Lower leg skin (tissue), 4 donors: ENCODE results near the gene ANKS1A. TPM values are rescaled to one million over a fixed set of nuclear protein-coding genes. Genes with fewer than 3 reads are reported as not detected.

Experiments used
- DNase-seq, 2 donors: peaks; one replicate each; pipeline ENCODE4 v3.0.0-alpha.2; 2019; ENCODE audit warnings: low spot score in 2 of 2
- H3K4me3 ChIP-seq: fragments of 200-600 bp; sonication (generic); 2 replicates; pipeline ENCODE4 v1.5.1; 2017; ENCODE audit warnings: mild to moderate bottlenecking, low read depth; ENCODE audit not compliant: poor library complexity, severe bottlenecking
- POLR2A ChIP-seq, 2 donors: fragments of 450-650 bp; IDR thresholded peaks; one replicate each; pipeline ENCODE4 v1.6.1; 2016 to 2017; ENCODE audit warnings: antibody characterized with exemption in 2 of 2, mild to moderate bottlenecking in 1 of 2, moderate library complexity in 1 of 2
- WGBS, 2 donors: methylation state at CpG; one replicate each; pipeline ENCODE4 v1.1.5; 2018; 5-methylcytosine and 5-hydroxymethylcytosine counted together
- intact Hi-C: fragments of 100-400 bp; cut with DNase I; formaldehyde crosslinking; loops from one replicate; pipeline ENCODE4 v1.15.0; 2023; ENCODE audit warnings: low total_unique reads
- total RNA-seq, 4 donors: library from RNA; depleted of rRNA; stranded (reverse); fragments of >200 nt; gene quantifications; one replicate each; pipeline ENCODE4 v1.1.0, GENCODE V29; 2016
- TF ChIP-seq, protein P1 (sequence below), 3 donors: fragments of 450-650 bp; IDR thresholded peaks; one replicate each; pipeline ENCODE4 v1.5.1; 2016; ENCODE audit warnings: antibody characterized with exemption in 3 of 3, mild to moderate bottlenecking in 3 of 3, moderate library complexity in 2 of 3

ANKS1A gene
- total RNA-seq, 4 donors from 2014 or later = 22.9 to 27.8 (median 25.3) TPM

DNA sequence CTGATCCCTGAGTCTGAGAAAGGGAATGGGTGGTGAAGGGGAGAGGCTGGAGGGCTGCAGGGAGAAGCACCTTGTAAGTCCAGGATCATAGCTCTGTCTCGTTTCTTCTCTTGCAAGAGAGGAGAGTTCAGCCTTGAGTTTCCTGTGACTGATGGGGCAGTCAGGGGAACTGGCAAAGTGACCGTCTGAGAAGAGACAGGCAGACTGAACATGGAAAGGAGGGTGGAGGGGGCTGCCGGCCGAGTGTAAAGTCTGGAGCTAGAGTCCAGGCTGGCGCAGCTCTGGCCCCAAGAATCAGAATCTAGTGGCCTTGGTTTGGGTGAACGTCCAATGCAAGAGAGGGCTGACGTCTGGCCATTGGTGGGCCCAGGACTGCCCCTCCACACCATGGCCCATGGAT lies 179.6 kb downstream of the ANKS1A start:
- H3K4me3 ChIP-seq = no peak overlapping the region
- no peak for DNase-seq
- intact Hi-C loops = no loop called here
- WGBS, 2 donors = 85 to 86% methylated on average over 7 of the region's 7 CpGs
- no peak for TF ChIP-seq POLR2A (IDR thresholded peaks at IDR 0.05)
- TF ChIP-seq, protein P1, sequence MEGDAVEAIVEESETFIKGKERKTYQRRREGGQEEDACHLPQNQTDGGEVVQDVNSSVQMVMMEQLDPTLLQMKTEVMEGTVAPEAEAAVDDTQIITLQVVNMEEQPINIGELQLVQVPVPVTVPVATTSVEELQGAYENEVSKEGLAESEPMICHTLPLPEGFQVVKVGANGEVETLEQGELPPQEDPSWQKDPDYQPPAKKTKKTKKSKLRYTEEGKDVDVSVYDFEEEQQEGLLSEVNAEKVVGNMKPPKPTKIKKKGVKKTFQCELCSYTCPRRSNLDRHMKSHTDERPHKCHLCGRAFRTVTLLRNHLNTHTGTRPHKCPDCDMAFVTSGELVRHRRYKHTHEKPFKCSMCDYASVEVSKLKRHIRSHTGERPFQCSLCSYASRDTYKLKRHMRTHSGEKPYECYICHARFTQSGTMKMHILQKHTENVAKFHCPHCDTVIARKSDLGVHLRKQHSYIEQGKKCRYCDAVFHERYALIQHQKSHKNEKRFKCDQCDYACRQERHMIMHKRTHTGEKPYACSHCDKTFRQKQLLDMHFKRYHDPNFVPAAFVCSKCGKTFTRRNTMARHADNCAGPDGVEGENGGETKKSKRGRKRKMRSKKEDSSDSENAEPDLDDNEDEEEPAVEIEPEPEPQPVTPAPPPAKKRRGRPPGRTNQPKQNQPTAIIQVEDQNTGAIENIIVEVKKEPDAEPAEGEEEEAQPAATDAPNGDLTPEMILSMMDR (IDR thresholded peaks at IDR 0.05) = no peak

DNA sequence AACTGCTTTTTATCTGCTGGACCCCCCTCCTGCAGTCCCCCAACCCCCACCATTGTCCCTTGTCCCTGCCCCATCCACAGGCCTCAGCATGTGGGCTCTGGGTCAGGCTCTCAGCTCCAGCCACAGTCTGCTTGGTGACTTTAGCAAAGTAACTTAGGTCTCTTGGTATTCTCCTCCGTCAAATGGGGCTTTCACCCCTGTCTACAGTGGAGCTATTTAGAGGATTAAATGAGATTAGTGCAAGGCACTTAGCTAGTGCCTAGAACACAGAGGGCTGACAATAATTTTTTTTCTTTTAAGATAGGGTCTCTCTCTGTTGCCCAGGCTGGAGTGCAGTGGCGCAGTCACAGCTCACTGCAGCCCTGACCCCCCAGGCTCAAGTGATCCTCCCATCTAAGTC lies 180.2 kb downstream of the ANKS1A start:
- TF ChIP-seq POLR2A (IDR thresholded peaks at IDR 0.05) = no peak
- TF ChIP-seq, protein P1 (IDR thresholded peaks at IDR 0.05) = no peak
- WGBS, 2 donors = 97 to 98% methylated on average over 2 of the region's 2 CpGs
- DNase-seq = no peak
- intact Hi-C loops = no loop called here
- no peak overlapping the region for H3K4me3 ChIP-seq

DNA sequence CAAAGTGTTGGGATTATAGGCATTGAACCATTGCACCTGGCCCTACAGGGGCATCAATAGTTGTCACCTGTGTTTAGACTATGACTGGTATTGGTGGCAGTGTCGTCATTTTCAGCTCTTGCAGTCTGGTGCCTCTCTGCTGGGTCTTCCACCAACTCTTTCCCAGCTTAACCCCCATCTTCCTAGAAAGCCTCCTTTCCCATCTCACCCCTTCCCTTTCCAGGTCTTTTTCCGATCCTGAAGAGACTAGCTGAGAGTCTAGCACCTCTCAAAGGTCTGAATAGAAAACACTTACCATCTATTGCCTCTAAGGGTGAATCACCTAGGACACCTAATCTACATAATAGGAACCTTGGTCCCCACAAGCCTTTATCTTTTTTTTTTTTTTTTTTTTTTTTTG lies 181.1 kb downstream of the ANKS1A start:
- DNase-seq = no peak
- 92 to 93% methylated on average over 2 of the region's 2 CpGs for WGBS, 2 donors
- TF ChIP-seq, protein P1 (IDR thresholded peaks at IDR 0.05) = no peak
- TF ChIP-seq POLR2A (IDR thresholded peaks at IDR 0.05) = no peak
- H3K4me3 ChIP-seq = no peak overlapping the region
- intact Hi-C loops = no loop called here

DNA sequence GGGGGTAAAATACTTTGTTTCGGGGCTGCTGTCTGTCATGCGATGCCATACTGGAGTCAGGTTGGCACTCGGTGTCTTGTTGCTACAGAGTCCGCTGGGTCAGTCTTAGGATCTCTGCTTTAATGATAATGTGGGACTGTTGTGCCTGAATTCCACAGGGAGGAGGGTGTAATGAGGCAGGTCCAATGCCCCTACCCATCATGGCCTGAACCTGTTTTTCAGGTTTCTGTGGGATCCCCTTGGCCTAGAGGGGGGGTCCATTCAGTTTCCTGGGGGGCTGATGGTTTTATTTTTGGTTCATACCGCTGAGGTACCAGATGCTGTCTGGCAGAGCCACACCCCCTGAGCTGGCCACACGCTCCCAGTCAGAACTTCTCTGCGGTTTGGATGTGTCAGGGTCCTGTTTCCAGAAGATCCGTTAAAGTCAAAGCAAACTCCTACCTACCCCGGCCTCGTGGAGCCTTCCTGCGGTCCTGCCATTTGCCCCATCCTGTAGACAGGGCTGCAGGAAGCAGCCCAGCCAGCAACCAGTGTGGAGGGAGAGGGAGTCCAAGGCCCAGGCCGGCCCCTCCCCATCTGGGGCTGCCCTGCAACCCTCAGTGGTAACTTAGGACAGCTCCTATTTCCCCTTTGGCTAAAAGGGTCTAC lies 182.4 kb downstream of the ANKS1A start:
- WGBS, 2 donors = 61 to 75% methylated on average over 12 of the region's 12 CpGs
- H3K4me3 ChIP-seq = no peak overlapping the region
- DNase-seq = no peak
- TF ChIP-seq POLR2A (IDR thresholded peaks at IDR 0.05) = no peak
- TF ChIP-seq, protein P1 (IDR thresholded peaks at IDR 0.05) = no peak
- intact Hi-C loops = no loop called here

GRCh38 chr6:35072051-35072697 lies 183.1 kb downstream of the ANKS1A start:
- TF ChIP-seq, protein P1 (IDR thresholded peaks at IDR 0.05) = no peak
- TF ChIP-seq POLR2A (IDR thresholded peaks at IDR 0.05) = no peak
- H3K4me3 ChIP-seq = no peak overlapping the region
- intact Hi-C loops = no loop called here
- no peak for DNase-seq
- WGBS, 2 donors = 75% methylated on average over 15 of the region's 15 CpGs
